ENCODE measurements around the gene EXD3.

EXD3 gene

DNA sequence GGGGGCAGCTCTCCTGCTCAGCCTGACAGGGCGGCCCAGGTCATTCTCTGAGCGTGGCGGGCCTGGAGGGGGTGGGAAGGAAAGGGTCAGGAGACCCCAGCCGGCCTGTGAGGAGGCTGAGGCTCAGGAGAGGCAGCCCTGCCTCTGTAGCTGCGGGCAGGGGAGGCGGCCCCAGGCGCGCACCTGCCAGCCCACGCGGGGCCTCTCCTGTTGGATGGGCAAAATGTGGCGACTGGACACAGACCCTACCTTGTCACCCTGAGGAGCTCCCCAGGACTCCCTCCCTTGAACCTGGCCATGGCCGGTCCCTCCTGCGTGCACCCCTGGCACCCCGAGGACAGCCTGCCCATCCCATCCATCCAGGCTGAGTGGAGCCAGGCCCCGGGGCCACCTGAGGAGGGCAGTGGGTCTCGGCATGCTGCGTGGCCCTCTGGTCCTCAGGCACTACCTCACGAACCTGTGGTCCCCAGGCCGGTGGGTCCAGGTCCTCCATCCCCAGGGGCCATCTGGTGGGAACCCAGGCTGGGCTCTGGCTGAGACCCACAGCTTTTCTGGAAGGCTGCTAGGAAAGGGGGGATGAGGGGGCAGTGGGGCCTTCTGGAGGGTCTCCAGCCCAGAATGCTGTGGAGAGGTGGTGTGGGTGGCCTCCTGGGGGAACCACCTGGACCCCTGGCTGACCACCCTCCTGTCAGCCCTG is 105.8 kb downstream of the EXD3 start:
- DNase-seq, result no peak

DNA sequence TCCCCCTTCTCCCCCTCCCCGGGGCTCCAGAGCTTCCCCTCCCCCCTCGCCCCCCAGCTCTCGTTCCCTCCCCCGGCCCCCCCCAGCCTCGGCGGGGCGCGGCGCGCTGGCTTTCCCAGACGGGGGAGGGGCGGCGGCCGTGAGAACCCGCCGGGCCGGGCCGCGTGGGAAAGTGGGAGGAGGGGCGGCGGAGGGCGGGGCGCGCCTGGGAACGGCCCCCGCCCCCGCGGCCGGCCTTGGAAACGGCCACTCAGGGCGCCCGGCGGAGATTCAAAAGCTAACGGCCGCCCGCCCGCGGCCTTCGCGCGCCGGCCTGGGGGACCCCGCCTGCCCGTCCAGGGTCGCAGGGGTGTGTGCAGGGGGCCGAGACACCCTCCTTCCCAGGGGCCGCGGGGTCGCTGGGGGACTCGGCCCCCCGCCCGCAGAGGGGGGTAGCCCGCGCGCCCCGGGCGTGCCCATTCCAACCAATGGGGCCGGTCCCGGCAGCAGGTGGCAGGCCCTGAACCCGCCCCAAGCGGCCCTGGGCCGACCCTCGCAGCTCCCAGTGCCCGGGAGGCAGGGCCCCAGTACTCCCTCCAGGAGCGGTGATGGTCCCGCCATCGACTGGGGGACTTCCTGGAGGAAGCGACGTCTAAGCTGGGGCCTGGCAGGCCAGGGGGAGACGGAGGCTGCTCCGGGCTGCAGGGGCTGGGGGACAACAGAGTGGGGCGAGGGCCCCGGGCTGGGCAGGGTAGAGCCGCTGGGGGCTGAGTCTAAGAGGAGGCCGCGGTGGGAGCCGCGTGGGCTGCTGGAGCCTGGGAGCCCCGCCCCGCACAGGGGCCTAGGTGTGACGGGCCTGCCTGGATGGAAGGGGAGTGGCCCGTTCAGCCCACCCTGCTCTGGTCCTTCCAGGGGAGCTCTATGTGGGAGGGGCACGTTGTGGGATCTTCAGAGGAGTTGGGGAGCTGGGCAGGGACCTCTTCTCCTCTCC is 106.7 kb downstream of the EXD3 start:
- DNase-seq, result peak in 1 of 2 donors; percentile 19

DNA sequence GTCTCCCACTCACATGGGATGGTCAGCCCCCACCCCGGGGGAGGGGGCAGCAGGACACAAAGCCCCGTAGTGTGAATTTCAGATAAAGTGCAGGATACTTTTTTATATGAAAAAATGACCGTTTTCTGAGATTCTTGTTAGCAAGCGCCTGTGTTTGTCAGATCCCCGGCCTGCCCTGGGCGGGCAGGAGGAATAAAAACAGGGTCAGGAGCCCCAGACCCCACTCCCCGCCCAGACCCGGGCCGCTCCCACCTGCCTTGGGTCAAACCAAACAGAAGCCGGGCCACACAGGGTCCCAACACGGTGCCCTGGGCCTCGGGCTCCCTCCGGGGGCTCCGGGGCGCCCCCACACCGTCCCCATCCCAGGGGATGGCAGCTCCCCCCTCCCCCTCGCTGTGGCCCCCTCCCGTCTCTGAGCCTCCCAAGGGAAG is 107.4 kb downstream of the EXD3 start:
- no peak for DNase-seq

DNA sequence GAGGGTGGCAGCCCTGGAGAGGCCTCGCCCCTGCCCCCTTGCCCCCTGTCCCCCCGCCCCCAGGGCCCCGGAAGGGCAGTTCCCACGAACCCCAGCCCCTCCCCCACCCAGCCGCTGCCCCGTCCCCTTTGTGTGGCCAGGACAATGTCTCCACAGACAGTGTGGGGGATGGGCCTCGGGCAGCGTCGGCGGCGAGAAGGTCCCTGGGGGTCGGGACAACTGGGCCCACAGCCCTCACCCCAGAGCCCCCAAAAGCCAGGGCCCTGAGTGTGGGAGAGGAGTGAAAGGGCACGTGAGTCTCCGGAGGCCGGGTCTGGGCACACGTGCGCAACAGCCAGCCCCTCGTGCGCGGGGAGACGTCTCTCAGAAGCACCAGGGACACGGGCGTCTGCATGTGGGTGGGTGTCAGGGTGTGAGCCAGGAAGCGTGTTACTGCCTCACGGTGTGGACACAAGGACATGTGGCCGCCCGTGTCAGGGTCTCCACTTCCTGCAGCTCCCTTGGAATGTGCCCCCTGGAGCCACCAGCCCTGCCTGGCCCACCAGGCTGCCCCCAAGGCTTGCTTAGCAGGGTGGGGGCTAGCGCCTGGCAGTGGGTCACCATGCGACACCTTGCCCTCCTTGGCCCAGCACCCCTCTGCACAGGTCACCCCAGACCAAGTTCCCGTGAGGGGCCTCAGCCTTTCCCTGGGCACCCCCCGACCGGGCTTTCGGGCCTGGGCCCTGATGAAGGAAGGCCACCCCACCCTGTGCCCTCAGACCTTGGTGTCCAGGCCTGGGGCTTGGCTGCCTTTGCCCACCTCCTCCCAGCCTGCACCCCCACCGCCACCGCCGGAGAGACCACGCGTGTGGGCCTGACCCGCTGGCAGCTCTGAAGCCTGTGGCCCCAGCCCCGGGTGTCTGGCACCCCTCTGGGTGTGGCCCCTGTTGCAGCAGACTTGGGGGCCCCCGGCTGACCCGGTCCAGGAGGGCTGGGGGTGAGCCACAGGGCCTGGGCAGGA is 108.1 kb downstream of the EXD3 start:
- no peak for DNase-seq

DNA sequence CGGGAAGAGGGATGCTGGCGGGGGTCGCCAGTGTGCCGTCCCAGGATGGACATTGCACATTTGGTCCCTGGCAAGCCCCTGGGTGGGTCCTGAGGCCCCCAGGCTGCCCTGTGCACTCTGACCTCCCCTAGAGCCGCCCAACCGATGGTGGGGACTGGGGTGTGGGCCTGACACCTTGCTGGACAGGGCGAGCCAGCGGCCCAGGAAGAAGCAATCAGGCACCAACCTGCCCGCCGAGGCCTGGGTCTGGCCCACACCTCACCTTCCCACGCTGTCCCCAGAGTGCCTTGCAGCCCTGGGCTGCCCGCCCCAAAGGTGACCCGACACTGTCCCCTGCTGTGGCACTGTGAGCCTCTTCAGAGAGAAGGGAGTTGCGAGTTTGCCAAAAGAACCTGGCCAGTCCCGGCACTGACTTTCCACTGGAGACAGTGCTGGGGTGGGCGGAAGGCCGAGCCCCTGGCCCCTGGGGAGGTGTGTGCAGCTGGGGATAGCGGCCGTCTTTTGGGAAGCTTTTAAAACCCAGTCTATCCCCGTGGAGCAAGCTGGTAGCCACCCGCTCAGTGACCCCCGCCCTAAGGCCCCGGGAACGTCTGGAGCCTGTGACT is 108.9 kb downstream of the EXD3 start:
- no peak for DNase-seq

DNA sequence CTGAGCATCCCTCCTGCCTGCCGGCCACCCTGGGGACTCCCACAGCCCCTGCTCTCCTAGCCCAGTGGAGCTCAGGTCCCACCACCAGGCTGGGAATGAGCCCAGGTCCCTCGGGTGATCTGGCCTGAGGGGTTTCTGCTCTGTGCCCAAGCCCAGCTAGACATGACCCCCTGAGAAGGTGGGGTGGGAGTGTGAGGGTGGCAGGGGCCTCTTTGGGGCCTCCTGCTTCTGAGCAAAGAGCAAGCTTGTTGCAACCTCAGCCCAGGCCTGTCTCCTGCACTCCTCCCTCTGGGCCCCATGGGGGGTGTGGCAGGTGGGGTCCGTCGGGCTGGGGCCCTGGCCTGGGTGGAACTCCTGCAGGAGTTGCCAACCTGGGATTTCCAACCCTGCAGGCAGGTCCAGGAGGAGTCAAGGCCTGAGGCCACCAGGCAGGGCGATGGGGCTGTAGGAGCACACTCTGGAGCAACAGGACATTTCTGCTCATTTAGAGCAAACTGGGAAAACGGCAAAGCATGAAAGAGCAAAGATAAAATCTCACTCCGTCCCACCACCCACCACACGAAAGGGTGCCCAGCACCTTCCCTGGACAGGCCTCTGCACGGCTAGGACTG is 109.5 kb downstream of the EXD3 start:
- no peak for DNase-seq

DNA sequence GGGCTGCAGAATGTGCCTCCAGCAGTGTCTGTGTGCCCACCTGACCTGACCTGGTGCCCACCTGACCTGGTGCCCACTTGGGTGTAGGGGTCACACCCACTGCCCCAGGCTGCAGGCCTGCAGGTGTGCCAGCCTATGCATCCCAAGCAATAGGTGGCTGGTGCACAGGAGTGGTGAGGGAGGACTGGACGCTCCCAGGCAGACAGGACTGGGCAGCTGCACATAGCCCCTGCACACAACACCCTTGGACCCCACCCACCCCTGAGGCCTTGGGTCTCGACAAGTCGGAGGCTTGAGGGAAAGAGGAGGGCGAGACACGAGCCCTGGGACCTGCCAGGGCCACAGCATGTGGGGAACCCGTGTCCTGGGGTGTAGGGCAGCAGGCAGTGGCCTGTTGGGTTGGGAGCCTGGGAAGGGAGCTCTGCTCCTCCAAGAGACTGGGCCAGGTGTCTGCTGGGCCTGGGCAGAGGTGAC is 110.1 kb downstream of the EXD3 start:
- no peak for DNase-seq

DNA sequence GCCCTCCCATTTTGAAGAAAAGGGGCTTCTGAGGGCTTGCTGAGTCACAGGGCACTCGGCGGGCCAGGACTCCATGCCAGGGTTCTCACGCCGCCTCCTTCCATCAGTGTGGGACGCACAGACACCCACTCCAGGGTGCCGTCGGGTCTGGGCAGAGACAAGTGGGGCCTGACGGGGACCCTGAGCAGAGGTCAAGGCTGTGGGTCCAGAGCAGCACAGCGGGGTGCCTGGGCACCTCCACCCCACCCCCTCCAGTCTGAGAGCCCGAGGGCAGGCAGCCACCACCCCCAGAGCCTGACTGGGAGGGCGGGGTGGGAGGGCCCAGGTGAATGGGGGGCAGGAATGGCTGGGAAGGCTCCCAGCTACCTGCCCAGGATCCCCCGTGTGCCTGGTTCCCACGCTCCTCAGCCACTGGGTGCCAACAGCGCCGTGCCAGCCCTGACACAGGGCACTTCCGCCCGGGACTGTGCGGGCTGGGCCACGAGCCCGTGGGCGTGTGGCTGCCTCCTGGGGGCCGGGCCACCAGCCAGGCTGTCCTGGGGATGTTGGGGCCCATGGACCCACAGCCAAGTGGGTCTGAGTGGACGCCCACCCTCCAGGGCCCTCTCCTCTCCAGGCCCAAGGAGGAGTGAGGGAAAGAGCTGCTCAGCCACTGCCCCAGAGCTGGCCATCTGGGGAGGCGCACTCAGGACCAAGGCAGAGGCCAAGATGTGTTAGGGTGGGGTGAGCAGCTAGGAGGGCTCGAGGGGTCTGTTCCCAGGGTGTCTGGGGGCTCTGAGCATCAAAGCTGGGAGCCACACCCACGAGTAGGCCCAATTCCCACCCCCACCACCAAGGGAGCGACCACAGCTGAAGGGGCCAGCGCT is 110.7 kb downstream of the EXD3 start:
- no peak for DNase-seq

DNA sequence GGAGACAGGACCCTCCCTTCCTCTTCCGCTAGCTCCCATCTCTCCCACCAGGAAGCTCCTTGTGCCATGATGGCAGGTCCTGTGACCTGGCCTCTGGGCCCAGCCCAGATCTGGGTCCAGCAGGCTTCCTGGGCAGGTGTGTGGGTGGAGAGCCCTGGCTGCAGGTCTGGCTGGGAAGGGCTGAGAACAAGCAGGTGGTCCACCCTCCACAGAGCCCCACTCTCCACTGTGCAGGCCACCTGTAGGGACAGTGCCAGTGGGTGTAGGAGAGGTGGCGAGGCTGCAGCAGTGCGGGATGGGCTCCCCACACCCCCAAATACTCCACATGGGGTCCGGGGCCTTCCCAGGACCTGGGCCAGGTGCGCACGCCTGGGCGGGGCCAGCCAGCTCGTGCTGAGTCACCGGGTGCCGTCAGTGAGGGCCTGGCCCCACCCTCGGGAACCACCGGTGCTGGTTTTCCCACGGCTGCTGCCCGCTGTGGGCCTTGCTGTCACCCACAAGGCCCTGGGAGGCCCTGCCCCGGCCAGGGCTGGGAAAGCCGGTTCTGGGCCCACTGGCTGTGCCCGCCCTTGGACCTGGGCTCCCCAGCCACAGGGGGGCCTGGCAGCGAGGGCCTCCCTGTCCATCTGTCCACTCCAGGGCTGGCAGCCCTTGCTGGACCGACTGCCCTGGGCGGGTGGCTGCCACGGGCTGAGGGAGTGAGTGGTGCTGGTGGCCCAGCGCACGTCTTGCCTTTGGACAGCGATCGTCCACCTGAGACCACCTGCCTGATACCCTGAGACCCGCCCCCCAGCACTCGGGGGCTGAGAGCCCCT is 111.6 kb downstream of the EXD3 start:
- no peak for DNase-seq

DNA sequence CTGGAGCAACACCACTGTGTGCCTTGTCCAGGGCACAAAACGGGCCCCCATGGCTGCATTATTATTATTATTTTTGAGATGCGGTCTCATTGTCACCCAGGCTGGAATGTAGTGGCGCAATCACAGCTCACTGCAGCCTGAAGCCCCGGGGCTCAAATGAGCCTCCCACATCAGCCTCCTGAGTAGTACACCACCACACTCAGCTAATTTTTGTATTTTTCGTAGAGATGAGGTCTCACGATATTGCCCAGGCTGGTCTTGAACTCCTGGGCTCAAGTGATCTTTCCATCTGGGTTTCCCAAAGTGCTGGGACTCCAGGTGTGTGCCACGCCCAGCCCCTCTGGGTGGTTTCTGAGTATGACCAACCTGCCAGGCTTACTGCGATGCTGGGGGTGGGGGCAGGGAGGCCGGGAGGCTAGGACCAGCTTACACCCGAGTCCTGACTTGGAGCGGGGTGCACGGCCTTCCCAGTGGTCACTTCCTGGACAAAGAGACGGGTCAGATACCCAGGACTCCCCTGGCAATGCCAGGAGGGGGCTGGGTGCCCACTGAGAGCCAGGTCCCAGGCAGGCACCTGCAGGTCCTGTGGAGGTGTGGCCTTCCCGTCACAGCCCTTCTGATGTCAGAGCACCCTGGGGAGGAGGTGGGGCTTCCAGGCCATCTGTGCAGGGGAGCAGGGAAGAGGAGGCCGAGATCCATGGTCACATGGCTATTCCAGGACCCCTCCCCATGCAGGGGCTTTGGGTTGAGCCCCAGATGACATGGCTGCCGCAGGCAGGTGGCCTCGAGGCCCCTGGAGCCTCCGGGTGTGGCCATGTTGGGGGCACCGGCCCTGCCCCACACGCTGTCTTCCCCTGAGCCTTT is 112.5 kb downstream of the EXD3 start:
- DNase-seq, result no peak

DNA sequence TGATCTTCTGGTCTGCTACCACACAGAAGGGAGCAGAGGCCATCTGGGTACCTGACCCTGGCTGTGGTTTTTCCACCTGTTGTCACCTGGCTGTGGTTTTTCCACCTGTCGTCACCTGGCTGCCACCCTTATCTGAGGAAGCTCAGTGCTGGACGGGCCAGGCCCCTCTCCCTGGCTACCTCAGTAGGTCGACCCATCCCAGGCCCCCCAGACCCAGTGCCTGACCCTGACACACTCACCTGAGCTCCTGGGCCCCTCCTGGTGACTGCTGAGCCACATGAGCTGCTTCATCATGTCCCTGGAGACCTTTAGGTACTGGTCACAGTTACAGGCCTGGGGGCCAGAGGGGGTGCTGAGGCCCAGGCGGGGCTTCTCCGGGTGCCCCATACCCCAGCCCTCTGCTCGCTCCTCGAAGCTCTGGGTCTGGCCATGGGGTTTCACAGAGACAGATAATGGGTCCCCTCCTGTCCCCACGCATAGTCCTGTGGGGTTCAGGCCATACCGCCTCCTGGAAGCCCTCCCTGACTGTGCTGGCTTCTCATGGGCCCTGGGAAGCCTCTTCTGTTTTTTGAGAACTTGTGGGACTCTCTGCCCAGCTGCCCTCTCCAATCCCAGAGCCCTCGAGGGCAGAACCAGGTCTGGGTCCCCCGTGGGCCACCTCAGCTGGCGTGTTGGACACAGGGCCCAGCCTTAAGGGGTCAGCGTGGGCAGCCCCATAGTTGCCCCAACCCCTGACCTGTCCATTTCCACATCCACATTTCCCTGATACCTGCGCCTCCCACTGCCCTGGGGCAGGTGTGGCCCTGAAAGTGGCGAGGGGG is 113.4 kb downstream of the EXD3 start:
- no peak for DNase-seq

DNA sequence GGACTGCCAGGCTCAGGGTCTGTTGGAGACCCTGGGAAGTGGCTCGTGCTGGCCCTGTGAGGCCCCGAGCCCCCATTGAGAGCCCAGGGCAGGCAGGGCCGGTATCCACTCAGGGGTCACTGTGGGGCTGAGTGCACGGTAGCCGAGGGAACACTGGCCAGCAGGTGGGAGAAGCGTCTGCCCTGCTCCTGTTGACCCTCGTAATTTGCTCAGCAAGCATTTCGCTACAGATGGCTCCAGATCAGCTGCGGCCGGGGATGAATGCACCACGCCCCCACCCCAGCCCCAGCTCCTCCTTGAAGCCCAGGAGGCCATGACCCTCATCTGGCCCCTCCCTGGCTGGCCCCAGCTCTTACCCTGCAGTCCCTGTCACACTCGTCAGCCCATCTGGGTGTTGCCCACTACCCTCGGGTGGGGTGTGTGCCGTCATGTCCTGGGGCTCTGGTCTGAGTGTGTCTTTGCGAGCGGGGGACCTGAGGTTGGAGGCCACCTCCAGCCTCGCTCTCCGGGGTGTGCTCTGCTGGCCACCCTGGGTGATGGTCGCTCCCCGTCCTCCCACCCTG is 114.8 kb downstream of the EXD3 start:
- no peak for DNase-seq

DNA sequence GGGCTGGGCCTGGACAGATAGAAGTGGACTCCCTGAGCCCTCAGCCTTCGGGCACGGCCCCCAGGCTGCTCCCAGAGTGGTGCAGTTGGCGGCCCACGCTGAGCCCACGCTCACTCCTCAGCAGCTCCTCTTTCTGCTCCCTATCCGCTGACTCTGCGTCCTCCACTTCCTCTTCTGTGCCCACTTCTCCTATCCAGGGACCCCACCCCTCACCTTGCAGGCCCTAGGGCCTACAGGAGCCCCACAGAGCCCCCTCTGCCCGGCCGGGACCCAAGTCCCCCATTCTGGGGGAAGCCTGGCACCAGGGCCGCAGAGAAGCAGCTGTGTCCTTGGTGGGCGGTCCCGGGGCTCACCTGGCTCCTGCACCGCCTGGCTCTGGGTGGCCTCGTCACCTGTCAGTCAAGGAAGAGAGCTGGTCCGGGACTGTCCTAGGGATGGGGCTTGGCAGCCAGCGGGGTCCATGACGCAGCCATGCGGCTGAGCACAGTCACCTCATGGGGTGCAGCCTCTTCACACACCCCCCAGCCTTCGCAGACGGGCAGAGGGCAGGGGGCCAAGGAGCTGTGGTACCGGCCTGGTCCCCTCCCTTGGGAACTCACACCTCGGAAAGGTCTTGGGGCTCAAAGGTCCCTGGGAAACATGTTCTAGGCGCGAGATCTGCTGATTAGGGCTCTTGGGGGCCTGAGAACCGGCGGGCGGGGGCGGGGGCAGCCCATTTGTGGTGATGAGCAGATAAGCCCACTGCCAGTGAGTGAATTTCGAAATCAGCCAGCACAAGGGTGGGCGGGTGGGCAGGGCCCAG is 115.5 kb downstream of the EXD3 start:
- peak; percentile 36 to 58 for DNase-seq

DNA sequence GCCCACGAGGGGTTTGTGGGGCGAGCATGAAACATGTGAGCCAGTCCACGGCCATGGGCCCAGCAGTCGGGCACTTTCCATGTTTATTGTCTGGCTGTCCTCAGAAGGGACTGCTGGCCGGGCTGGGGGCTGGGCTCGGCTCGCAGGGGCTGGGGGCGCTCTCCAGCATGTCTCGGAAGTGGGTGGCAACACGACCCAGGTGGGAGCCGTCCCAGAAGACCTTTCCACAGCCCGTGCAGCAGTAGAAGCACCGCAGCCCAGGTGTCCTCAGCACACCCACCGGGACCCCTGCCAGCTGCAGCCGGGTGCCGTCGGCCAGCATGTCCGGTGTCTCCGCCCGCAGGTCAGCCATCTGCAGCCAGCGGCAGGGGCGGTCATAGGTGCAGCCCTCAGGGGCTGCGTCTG is 116.1 kb downstream of the EXD3 start:
- DNase-seq, result no peak

DNA sequence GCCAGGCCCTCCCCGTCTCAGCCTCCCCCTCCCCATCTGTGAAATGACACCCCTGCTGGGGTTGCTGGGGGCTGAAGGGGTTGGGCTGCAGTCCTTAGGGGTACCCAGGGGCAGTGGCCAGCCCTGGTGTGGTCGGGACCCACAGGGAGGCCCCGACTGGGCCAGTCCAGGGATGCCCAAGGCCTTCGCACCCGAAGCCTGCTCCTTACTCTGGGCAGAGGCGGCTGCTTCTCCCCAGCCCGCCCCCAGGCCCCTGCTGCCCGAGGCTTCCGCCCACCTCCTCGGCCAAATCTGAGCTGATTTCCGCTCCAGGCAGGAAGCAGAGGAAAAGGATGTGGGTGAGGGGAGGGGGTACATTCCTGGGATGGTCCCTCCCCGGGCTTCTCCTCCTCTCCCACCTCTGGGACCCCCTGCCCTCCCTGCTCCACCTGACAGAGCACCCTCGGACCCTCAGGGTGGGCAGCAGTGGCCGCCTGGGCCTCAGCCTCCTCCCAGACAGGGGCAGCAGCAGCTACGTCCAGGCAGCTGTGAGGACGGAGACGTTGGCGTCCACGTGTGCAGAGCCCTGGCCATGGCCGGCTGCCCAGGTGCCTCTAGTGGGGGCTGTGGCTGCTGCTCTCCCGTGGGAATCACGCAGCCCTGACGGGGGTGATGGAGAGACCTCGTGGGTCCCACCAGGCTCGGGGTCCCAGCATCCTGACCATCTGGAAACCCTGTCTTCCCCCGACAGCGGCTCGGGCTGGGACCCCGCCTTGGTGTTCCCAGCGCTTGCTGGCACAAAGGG is 116.7 kb downstream of the EXD3 start:
- DNase-seq, result peak in 1 of 2 donors; percentile 28

DNA sequence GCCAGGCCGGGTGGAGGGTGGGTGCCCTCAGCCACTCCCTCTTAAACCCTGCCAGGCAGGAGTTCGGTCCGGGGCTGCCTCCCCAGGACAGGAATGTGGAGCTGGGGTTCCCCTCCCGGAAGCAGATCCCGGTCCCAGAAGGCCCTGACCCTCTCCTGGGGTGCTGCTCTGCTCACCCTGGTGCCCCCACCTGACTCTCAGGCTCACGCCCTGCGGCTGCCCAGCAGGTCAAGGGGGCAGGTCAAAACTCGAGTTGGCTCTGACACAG is 117.2 kb downstream of the EXD3 start:
- no peak for DNase-seq
